Mesenchymal stem cell (in vitro differentiated cells and primary cell): ENCODE data around the gene SPPL2A.
"Not testable (repeated sequence)": the region's sequence is repeated elsewhere in the genome, so short reads cannot be mapped to it uniquely, and the experiment has no call there.

Experiments
- DNase-seq: peaks from one replicate; pipeline ENCODE4 v3.0.0-alpha.2; 2013
- H2AFZ ChIP-seq: one replicate; pipeline ENCODE4 v1.6.1; 2013; ENCODE audit warnings: low read depth, mild to moderate bottlenecking, control low read depth, inconsistent platforms, low read length, moderate library complexity
- H2AK5ac ChIP-seq: 2 replicates; pipeline ENCODE4 v1.6.1; 2013; ENCODE audit warnings: low read length, moderate library complexity, mild to moderate bottlenecking, inconsistent platforms; ENCODE audit not compliant: severe bottlenecking
- H2BK120ac ChIP-seq: one replicate; pipeline ENCODE4 v1.6.1; 2013; ENCODE audit warnings: low read depth, mild to moderate bottlenecking, inconsistent platforms, low read length, moderate library complexity
- H2BK12ac ChIP-seq, 2 experiments: one replicate each; pipeline ENCODE4 v1.6.1; 2013; ENCODE audit warnings: inconsistent platforms in 2 of 2, low read length in 2 of 2, mild to moderate bottlenecking in 2 of 2, moderate library complexity in 2 of 2, control low read depth in 1 of 2
- H2BK15ac ChIP-seq: one replicate; pipeline ENCODE4 v1.6.1; 2013; ENCODE audit warnings: mild to moderate bottlenecking, low read depth, inconsistent platforms; ENCODE audit not compliant: poor library complexity, severe bottlenecking
- H2BK5ac ChIP-seq: 2 replicates; pipeline ENCODE4 v1.6.1; 2013; ENCODE audit warnings: low read depth, mild to moderate bottlenecking, low read length, control low read depth, inconsistent platforms; ENCODE audit not compliant: poor library complexity, severe bottlenecking
- H3K14ac ChIP-seq, 2 experiments: one replicate each; pipeline ENCODE4 v1.6.1; 2013; ENCODE audit warnings: inconsistent platforms in 2 of 2, low read length in 2 of 2, control low read depth in 1 of 2, mild to moderate bottlenecking in 1 of 2, moderate library complexity in 1 of 2
- H3K18ac ChIP-seq, 2 experiments: one replicate each; pipeline ENCODE4 v1.6.1; 2013; ENCODE audit warnings: inconsistent platforms in 2 of 2, low read length in 2 of 2, control low read depth in 1 of 2, low read depth in 1 of 2, mild to moderate bottlenecking in 1 of 2
- H3K23ac ChIP-seq, 2 experiments: one replicate each; pipeline ENCODE4 v1.6.1; 2013; ENCODE audit warnings: inconsistent platforms in 2 of 2, low read length in 2 of 2, mild to moderate bottlenecking in 2 of 2, moderate library complexity in 2 of 2, control low read depth in 1 of 2
- H3K27ac ChIP-seq: 2 replicates; pipeline ENCODE4 v1.5.1; 2013; ENCODE audit warnings: mild to moderate bottlenecking, moderate library complexity, low read length, control low read depth, inconsistent platforms; ENCODE audit not compliant: poor library complexity, severe bottlenecking
- H3K27me3 ChIP-seq, 2 experiments: 2 replicates each; pipeline versions ENCODE4 v1.6.1 to v1.7.0; 2013; ENCODE audit warnings: low read length in 2 of 2, mild to moderate bottlenecking in 2 of 2, moderate library complexity in 2 of 2, control low read depth in 1 of 2, inconsistent platforms in 1 of 2; ENCODE audit not compliant: control insufficient read depth in 1 of 2, insufficient read depth in 1 of 2
- H3K36me3 ChIP-seq, 2 experiments: 2 replicates each; pipeline versions ENCODE4 v1.6.1 to v1.7.0; 2013; ENCODE audit warnings: low read length in 2 of 2, control low read depth in 1 of 2, inconsistent platforms in 1 of 2, low read depth in 1 of 2, mild to moderate bottlenecking in 1 of 2; ENCODE audit not compliant: insufficient read depth in 2 of 2, control insufficient read depth in 1 of 2
- H3K4ac ChIP-seq, 2 experiments: one replicate each; pipeline ENCODE4 v1.6.1; 2013; ENCODE audit warnings: inconsistent platforms in 2 of 2, low read length in 2 of 2, mild to moderate bottlenecking in 2 of 2, moderate library complexity in 2 of 2, control low read depth in 1 of 2, low read depth in 1 of 2
- H3K4me1 ChIP-seq: 2 replicates; pipeline ENCODE4 v1.6.1; 2013; ENCODE audit warnings: low read depth, low read length, control low read depth; ENCODE audit not compliant: control insufficient read depth, insufficient read depth
- H3K4me2 ChIP-seq: 2 replicates; pipeline ENCODE4 v1.6.1; 2013; ENCODE audit warnings: low read length, mild to moderate bottlenecking, inconsistent platforms; ENCODE audit not compliant: poor library complexity, severe bottlenecking
- H3K4me3 ChIP-seq, 2 experiments: 2 replicates each; pipeline versions ENCODE4 v1.5.1 to v1.7.0; 2013; ENCODE audit warnings: low read length in 2 of 2, mild to moderate bottlenecking in 2 of 2, control low read depth in 1 of 2, low read depth in 1 of 2; ENCODE audit not compliant: insufficient read depth in 1 of 2
- H3K79me1 ChIP-seq: replicated peaks from 2 replicates; pipeline ENCODE4 v1.6.1; 2013; ENCODE audit warnings: mild to moderate bottlenecking, control low read depth, low read length, inconsistent platforms; ENCODE audit not compliant: poor library complexity, severe bottlenecking
- H3K9ac ChIP-seq: 2 replicates; pipeline ENCODE4 v1.7.0; 2013; ENCODE audit warnings: mild to moderate bottlenecking, low read length, moderate library complexity
- H3K9me3 ChIP-seq: 2 replicates; pipeline ENCODE4 v1.7.0; 2013; ENCODE audit warnings: mild to moderate bottlenecking, low read length; ENCODE audit not compliant: control insufficient read depth
- H4K8ac ChIP-seq: one replicate; pipeline ENCODE4 v1.6.1; 2013; ENCODE audit warnings: inconsistent platforms, mild to moderate bottlenecking, low read length, moderate library complexity
- H4K91ac ChIP-seq: one replicate; pipeline ENCODE4 v1.6.1; 2013; ENCODE audit warnings: mild to moderate bottlenecking, low read length, inconsistent platforms
- WGBS: methylation state at CpG from one replicate; pipeline ENCODE4 v1.1.7; 2013; ENCODE audit warnings: mixed read lengths; 5-methylcytosine and 5-hydroxymethylcytosine counted together

Gene SPPL2A

GRCh38 chr15:50812181-50812506 lies 46.6 kb upstream of the SPPL2A start:
- not testable (repeated sequence) for H3K4me3 ChIP-seq, H2BK120ac ChIP-seq, H3K27ac ChIP-seq, H3K14ac ChIP-seq, H3K4me1 ChIP-seq, H3K36me3 ChIP-seq, H2BK15ac ChIP-seq, H2AFZ ChIP-seq, H3K79me1 ChIP-seq, H3K27me3 ChIP-seq, H3K23ac ChIP-seq, H4K8ac ChIP-seq, H3K9me3 ChIP-seq, H2BK12ac ChIP-seq, H4K91ac ChIP-seq, H3K18ac ChIP-seq, H3K4ac ChIP-seq, H3K4me2 ChIP-seq, H3K9ac ChIP-seq, H2AK5ac ChIP-seq, H2BK5ac ChIP-seq, DNase-seq
- 96% methylated on average over 10 of the region's 15 CpGs for WGBS

GRCh38 chr15:50811461-50812180 lies 46.1 kb upstream of the SPPL2A start:
- DNase-seq, H3K23ac ChIP-seq, H2BK5ac ChIP-seq, H2BK15ac ChIP-seq, H2AK5ac ChIP-seq, H4K91ac ChIP-seq, H2BK12ac ChIP-seq, H3K27me3 ChIP-seq, H4K8ac ChIP-seq, H2AFZ ChIP-seq, H3K14ac ChIP-seq, H2BK120ac ChIP-seq, H3K27ac ChIP-seq, H3K9me3 ChIP-seq, H3K4ac ChIP-seq, H3K4me3 ChIP-seq, H3K36me3 ChIP-seq, H3K9ac ChIP-seq, H3K79me1 ChIP-seq, H3K4me1 ChIP-seq, H3K18ac ChIP-seq, H3K4me2 ChIP-seq: not testable (repeated sequence)
- WGBS = 98% methylated on average over 28 of the region's 30 CpGs

GRCh38 chr15:50810128-50810527 lies 44.6 kb upstream of the SPPL2A start:
- no peak overlapping the region for H2BK15ac ChIP-seq
- no peak overlapping the region for H3K27ac ChIP-seq
- H3K4ac ChIP-seq = no peak overlapping the region
- no peak overlapping the region for H2BK12ac ChIP-seq
- H4K8ac ChIP-seq = no peak overlapping the region
- H3K9ac ChIP-seq = no peak overlapping the region
- H3K4me3 ChIP-seq = no peak overlapping the region
- H3K4me2 ChIP-seq = no peak overlapping the region
- WGBS = no CpG with 5 or more reads among the region's 1 CpG
- no peak overlapping the region for H2BK120ac ChIP-seq
- no peaks in the 10 kb centered on the region for H3K27me3 ChIP-seq
- H4K91ac ChIP-seq = no peak overlapping the region
- DNase-seq = no peak
- H3K36me3 ChIP-seq = no peaks in the 10 kb centered on the region
- no peaks in the 10 kb centered on the region for H3K9me3 ChIP-seq
- no peak overlapping the region for H2AK5ac ChIP-seq
- H2BK5ac ChIP-seq = no peak overlapping the region
- H2AFZ ChIP-seq = no peak overlapping the region
- H3K23ac ChIP-seq = no peak overlapping the region
- no peak overlapping the region for H3K18ac ChIP-seq
- H3K14ac ChIP-seq = no peak overlapping the region
- no peaks in the 10 kb centered on the region for H3K4me1 ChIP-seq
- no peaks in the 10 kb centered on the region for H3K79me1 ChIP-seq

GRCh38 chr15:50808728-50809127 lies 43.2 kb upstream of the SPPL2A start:
- H3K9ac ChIP-seq = no peak overlapping the region
- no peaks in the 10 kb centered on the region for H3K36me3 ChIP-seq
- no peaks in the 10 kb centered on the region for H3K27me3 ChIP-seq
- no peaks in the 10 kb centered on the region for H3K4me1 ChIP-seq
- H3K4me3 ChIP-seq = no peak overlapping the region
- H2AFZ ChIP-seq = no peak overlapping the region
- H3K14ac ChIP-seq = no peak overlapping the region
- H3K4me2 ChIP-seq = no peak overlapping the region
- H3K9me3 ChIP-seq = no peaks in the 10 kb centered on the region
- H2BK5ac ChIP-seq = no peak overlapping the region
- WGBS = 86% methylated on average over 5 of the region's 5 CpGs
- no peak overlapping the region for H3K4ac ChIP-seq
- H2BK120ac ChIP-seq = no peak overlapping the region
- H2BK15ac ChIP-seq = no peak overlapping the region
- no peak overlapping the region for H2AK5ac ChIP-seq
- no peak for DNase-seq
- no peak overlapping the region for H3K23ac ChIP-seq
- no peak overlapping the region for H3K18ac ChIP-seq
- H3K27ac ChIP-seq = no peak overlapping the region
- H4K91ac ChIP-seq = no peak overlapping the region
- H4K8ac ChIP-seq = no peak overlapping the region
- H3K79me1 ChIP-seq = no peaks in the 10 kb centered on the region
- no peak overlapping the region for H2BK12ac ChIP-seq
